GM11168 (cell line): ENCODE results near the gene TRMU.

ENCODE experiments used
- in situ Hi-C: fragments of 300-500 bp; cut with MboI; formaldehyde crosslinking; loops from one replicate; pipeline ENCODE4 v1.12.0; 2022; ENCODE audit warnings: low sequenced_read_pairs; ENCODE audit not compliant: unreplicated experiment

The TRMU gene

DNA sequence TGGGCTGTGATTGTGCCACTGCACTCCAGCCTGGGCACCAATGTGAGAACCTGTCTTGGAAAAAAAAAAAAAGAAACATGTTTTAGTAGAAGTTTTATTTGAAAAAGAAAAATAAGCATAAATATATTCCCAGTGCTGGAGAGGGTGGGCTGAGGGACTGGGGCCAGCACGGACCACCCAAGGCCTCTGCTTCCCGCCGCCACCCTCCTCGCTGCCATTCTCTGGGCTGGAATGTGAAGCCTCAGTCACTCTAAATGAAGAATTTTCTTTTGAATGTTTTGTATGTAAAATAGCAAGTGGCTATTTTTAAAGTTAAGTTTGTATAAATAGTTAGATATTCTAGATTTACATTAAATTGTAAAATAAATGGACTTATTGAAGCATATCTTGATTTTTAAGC lies 5.1 kb upstream of the TRMU start:
- in situ Hi-C loops: no loop called here

DNA sequence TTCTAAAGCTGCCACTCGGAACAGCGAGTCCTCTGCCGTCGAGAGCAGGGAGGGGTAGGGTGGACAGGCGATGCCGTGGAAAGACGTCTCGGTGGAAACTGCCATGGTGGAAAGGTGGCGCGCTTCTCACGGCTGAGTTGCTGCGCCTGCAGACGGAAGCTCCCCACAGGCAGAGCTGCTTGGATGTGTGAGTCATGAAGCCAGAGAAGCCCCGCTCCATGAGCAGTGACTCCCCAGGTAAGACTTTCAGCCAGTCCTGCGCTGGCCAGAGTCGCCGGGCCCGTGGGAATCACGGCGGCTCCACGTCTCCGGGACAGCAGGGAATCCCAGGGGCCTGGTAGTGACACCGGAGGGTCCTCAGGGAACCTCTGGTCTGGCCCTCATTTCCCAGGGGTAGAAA lies 4.0 kb upstream of the TRMU start:
- in situ Hi-C loops: no loop called here

DNA sequence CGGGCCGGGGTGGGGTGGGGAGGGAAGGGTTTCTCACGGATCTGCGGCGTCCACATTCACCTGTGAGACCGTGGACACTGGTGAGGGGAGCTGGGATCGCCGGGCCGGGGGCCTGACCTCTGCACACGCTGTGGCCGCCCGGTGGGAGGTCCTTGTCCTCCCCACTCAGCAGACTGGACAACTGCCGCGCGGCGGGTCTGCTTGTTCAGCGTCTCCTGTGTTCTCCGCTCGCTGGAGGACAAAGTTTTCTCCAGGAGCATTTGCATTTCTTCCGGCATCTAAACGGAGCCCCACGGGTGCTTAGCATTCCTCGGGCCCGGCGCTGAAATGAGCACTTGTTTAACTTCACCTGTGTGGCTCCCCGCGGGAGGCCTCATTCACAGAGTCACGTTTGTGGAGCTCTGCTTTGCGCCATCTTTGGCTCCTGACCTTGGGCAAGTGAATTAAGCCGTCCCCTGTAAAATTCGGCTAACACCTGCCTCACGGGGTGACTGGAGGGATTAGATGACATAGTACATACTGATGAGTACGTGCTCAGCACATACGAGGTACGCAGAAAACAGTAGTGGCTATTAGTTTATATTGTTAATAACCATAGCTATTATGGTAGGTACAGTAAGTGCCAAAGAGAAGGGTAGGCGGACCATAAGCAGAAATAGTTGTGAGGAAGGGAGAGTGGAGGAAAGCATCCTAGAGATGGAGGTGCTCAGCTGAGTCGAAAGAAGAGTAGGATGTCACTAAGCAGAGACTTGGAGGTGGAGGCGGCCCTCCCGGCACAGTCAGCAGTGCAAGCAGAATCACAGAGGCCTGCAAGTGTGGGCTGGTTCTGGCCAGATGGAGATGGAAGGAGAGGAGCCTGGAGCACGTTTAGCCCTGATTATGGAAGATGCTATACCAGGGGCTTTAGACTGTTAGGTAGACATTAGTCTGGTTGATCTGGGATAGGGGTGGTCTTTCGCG lies 885 bp downstream of the TRMU start:
- in situ Hi-C loops: no loop called here

DNA sequence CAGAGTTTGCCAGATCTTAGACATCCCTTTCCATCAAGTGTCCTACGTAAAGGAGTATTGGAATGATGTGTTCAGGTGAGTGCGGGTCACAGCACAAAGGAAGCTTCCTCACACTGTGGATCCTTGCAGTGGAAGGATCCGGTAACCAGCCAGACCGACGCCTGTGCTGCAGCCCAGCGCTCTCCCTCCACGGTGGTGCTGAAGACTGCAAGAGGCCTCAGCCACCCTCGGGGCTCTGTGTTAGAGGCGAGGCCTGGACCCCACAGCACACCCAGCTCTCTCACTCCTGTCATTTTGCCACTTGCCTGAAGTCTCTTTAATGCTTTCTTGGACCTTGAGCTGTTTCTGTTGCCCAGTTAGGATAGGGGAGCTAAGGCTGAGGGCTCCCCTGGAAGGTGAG lies 2.4 kb downstream of the TRMU start:
- in situ Hi-C loops: no loop called here

DNA sequence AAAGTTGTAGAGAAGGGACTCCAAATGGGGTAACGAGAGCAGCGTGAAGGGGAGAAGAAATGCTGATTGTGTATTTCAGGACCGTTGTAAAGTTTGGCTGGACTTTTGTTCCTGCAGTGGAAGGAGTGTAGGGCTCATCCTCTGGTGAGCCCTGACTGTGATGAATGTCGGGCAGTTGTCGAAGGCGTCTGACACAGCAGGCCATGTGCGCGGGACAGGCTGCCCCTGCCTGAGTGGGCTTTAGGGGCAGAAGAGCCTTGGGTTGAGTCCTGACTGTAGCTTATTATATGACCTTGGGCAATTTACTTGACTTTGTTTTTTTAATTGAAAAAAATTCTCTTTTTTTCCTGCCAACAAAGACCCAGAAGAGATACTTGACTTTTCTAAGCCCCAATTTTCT lies 3.1 kb downstream of the TRMU start:
- in situ Hi-C loops: no loop called here

DNA sequence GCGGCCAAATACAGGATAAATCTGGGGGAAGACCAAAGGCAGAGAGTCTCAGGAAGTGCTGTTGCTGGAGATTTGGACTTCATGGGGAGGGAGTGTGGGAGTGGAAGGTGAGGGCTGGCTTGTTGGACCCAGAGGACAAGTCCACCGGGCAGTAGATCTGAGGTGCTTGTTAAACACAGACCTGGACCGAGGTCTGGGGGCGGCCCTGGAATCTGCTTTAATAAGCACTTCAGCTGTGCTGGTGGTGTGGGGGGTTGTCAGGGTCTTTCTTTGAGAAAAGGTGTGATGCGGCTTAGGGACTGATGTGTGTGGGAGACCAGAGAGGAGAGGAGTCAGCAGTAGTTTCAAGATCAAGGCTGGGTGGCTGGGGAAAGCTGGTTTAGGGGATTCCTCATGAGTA lies 4.4 kb downstream of the TRMU start:
- in situ Hi-C loops: no loop called here

DNA sequence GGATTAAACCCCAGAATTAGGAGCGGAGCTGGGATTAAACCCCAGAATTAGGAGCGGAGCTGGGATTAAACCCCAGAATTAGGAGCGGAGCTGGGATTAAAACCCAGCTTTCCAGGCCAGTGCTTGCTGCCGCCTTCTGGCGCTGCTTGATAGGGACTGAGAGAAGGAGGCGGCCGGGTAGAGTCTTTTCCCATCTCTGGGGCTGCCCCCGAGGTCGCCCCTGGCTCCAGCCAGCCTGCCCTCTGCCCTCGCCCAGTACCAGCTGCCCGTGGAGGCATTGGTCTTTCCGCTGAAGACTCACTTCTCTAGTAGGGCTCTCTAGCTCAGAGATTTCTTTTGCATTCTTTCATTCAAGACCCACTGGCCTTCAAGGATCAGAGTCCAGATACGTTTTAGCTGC lies 5.2 kb downstream of the TRMU start:
- in situ Hi-C loops: no loop called here

DNA sequence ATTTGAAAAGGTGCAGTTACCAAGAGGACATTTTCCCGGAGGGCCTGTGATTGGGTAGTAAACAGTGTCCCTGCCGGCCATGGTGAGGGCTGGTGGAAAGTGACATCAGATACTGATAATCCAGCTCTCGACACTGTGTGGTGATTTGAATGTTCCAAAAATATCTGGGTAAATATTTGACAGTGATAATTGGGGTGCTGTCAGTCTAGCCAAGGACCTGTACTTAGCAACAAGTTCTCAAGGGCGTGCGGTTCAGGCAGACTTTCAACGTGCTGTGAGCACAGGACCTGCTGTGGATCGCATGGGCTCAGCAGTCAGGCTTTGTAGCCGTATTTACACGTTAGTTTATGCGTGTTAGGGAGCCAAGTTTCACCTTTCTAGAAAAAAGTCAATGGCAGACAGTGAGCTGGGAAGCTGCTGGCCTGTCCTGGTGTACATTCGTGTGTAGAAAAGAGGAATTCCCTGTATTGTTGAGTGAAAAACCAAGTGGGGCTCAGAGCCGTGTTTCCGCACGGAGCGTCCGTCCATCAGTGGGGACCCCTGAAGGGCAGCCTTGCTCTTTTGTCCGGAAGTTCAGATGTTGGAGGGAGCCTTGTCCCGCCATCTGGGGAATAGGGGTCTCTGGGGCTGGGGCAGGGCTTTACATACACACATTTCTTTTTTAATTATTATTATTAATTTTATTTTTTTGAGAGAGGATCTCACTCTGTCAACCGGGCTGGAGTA lies 11.3 kb downstream of the TRMU start:
- in situ Hi-C loops: no loop called here

DNA sequence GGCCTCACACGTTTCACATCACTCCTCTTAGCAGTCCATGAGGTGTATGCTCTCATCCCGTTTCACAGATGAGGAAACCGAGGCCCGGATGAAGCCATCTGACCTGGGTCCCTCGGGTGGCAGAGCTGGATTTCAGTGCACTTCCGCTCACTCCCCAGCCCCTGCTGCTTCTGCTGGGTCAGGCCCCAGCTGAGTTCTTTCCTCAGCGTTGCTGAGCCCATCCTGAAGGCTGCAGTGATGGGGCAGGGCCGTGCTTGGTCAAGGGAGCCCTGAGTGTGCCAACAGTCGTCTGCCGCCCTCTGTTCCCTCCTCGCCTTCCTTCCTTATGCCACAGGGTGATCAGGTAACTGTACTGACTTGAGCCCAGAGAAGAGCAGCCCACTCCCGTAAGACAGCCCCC lies 12.1 kb downstream of the TRMU start:
- in situ Hi-C loops: no loop called here

DNA sequence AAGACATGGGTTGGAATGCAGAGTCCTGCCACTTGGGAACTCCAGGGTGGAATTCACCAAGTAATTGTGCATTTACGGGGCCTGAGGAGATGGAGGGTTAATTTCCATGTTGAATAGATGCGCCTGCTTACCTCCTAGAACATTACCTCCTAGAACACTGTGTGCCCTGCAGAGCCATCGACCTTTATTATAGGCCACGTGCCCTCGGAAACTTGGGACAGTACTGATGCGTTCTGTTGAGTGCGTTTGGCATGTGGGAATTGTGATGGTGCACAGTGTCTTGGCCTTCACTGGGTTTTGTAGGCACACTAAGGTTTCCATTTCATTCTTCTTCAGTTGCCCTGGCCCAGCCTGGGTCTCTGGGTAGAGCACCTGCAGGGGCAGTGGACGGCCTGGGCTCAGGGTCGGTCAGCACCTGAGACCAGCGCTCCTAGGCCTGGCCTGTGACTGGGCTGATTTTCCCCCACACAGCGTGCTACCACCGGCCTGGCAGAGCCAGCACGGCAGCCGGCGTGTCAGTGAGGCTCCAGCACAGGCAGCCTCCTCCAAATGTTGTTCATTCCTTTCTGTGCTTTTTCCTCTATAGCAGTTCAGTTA lies 12.7 kb downstream of the TRMU start:
- in situ Hi-C loops: no loop called here

DNA sequence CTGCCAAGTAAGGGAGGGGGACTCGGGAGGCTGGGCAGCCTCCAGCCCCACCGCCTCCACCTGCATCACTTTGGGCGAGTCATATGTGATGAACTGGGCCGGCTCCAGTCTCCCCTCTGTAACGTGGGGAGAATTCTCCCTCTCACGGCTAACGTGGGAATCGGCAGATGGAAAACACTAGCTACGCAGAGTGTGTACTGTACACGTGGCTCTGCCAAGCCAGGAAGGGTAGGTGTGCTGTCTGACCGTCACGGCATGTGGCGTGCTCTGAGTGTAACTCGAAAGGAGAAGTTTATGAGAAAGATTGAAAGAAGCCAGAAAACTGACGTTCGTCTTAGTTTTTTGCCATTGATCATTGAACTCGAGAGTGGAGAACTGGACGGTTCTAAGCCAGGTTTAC lies 13.7 kb downstream of the TRMU start:
- in situ Hi-C loops: no loop called here

DNA sequence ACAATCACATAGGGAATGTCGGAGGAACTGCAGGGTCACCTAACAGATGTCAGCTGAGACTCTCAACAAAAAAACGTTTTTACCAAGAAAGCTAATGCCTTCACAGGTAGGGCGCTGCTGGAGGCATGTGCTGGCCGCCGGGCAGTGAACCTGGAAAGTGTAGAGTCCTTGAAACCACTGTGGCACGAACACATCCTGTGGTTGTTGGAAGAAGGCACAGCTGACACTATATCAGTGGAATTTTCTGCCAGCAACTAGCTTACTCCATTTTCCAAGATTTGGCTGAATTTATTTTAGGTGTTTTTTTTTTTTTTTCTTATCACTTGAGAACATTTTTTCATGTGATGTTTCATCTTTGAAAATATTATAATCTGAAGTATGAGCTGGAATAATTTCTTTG lies 14.2 kb downstream of the TRMU start:
- in situ Hi-C loops: no loop called here

DNA sequence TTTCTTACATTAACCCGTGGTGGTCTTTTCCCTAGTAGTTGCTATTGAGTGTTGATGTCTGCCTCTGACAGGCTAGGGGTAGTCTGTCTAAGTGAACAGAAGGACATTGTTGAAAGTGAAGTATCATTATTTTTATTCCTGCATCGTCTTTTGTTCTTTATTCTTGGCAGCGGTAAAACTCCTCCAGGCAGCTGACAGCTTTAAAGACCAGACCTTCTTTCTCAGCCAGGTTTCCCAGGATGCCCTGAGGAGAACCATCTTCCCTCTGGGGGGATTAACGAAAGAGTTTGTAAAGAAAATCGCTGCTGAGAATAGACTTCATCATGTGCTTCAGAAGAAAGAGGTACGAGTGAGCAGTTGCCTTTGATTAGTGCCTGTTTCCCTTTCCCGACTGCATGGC lies 14.6 kb downstream of the TRMU start:
- in situ Hi-C loops: no loop called here

DNA sequence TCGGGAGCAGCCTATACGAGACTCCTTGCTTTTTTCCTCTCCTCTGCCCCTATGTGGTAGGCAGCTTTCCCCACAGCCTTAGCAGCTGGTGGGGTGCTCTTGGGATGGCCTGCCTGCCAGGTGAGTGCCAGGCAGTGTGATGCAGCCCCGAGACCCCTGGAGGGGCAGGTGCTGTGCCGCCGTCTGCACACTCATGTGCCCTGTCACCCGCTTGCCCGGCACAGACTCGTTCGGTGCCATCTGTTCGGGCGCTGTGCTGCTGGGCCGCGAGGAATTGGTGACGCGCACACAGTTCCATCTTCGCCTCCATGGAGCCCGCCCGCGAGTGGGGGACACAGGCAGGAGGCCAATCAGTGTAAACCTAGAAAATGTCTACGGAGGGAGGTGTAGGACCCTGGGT lies 15.1 kb downstream of the TRMU start:
- in situ Hi-C loops: no loop called here

DNA sequence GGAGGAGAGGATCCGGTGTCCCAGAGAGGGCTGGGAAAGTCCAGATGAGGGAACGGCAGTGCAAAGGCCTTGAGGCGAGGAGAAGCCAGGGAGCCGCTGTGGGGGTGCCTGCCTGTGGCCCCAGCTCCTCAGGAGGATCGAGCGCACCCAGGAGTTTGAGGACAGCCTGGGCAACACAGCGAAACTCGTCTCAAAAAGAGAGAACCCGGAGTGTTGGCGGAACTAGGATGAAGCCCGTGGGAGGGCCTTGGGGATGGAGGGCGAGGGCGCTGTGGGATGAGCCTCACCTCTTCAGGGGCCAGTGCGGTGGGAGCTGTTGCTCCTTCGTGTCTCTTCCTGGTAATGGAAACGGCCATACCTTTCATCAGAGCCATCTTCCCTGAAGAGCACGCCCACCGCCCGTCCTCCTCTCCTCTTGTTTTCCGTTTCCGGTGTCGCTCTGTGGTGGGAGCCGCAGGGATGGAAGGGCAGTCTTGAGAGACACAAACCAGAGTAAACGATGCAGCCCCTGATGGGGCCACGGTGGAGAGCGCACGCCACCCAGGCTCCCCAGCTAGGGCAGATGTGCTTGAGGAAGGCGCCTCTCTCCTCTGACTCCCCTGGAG lies 15.7 kb downstream of the TRMU start:
- in situ Hi-C loops: no loop called here

DNA sequence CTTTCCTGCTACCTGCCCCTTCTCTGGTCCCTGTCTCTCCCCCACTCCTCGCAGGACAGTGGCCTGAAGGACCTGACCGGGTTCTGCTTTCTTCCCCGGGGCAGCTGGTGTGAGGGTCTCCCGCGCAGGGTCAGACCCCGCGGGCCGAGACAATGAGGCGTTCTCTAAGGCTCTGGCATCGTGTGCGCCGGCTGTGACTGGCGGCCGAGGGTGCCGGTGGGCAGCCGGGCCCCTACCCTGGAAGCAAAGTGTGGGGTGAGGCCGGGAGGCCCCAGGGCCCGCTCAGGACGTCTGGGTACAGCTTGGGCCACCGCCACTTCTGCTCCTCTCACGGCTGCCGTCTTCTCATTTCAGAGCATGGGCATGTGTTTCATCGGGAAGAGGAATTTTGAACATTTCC lies 16.3 kb downstream of the TRMU start:
- in situ Hi-C loops: no loop called here

DNA sequence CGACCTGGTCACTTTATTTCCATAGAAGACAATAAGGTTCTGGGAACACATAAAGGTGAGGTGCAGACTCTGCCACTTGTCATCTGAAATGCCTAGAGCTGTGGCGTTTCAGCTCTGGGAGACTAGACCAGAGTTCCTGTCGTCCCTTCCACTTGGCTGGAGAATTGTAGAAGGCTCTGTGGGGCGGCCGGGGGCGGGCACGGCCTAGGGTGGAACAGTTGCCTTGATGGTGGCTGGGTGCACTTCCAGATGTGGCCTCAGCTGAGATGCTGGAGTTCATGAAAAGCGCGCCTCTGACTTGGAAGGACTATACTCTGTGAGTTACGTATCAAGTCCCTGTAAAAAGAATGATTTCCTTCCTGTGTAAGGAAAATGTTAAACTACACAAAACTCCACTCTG lies 16.8 kb downstream of the TRMU start:
- in situ Hi-C loops: no loop called here

DNA sequence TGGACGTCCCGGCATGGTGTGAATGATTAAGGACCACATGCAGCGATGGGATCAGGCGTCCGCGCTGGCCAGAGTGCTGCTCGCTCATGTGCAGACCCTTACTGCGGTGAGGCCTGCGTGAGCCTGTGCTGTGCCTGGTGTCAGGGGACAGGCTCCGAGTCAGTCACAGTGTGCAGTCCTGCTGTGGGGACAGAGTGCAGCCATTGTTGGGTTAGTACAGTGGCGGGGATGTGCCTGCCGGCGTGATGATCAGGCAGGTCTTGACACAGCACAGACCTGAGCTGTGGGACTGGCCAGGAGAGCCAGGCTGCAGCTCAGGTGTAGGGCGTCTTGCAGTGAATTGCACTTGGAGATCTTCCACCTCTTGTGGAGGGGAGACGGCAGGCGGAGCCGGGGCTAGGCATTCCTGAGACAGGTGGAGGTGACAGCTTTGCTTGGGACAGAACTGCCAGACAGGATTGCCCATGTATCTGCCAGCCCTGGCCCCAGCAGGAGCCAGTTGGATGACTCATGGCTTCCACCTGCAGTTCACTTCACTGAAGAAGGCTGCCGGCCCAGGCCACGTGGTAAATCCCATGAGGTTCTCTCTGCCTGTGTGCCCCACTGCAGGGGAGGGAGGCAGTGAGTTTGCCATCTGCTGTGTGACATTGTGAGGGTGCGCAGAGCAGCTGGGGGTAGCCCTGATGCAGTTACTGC lies 17.3 kb downstream of the TRMU start:
- in situ Hi-C loops: no loop called here

DNA sequence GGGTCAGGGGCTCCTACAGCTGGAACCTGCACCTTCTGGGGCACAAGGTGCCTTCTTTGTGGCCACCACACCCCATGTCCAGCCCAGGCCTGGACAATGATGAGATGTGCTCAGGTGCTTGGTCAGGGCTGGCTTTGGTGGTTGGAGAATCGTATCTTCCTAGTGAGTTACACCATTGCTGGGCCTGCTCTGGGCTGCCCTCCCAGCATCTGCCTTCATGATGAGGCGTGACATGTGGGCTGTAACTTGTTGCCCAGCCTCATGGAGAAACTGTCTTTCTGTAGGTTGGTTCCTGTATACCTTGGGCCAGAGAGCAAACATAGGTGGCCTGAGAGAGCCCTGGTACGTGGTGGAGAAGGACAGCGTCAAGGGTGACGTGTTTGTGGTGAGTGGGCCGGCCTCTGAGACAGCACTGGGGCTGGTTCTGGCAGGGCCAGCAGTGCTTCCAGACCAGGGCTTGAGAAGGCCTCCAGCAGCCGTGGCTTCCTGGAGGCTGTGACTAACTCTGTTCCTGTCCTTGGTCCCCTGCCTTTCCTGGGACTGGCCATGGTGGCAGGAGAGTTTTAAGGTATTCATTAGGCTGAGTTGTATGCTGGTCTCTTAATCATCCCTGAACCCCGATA lies 18.1 kb downstream of the TRMU start:
- in situ Hi-C loops: no loop called here
